Measurements from ENCODE around the gene AMZ1. TPM values are rescaled to one million over a fixed set of nuclear protein-coding genes. Genes with fewer than 3 reads are reported as not detected.
A peak's percentile ranks its signal among the peaks of the same experiment; 100 is the strongest.

The AMZ1 gene, protein sequence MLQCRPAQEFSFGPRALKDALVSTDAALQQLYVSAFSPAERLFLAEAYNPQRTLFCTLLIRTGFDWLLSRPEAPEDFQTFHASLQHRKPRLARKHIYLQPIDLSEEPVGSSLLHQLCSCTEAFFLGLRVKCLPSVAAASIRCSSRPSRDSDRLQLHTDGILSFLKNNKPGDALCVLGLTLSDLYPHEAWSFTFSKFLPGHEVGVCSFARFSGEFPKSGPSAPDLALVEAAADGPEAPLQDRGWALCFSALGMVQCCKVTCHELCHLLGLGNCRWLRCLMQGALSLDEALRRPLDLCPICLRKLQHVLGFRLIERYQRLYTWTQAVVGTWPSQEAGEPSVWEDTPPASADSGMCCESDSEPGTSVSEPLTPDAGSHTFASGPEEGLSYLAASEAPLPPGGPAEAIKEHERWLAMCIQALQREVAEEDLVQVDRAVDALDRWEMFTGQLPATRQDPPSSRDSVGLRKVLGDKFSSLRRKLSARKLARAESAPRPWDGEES
- total RNA-seq (2021): 0.85 to 1.4 TPM (median 1.4 TPM) in 3 replicates
- percentile 18 among the genes with signal in this experiment for Bru-seq, nascent RNA
- long read RNA-seq, experiment 1, partial matches to known transcripts: 0 of 5 reads
- long read RNA-seq, experiment 1, other reads (novel, unspliced or antisense): 4 of 5 reads
- long read RNA-seq, experiment 2, partial matches to known transcripts: 0 of 1 reads
- long read RNA-seq, experiment 2, other reads (novel, unspliced or antisense): 1 of 1 reads
- long read RNA-seq, experiment 3: 0 reads

DNA sequence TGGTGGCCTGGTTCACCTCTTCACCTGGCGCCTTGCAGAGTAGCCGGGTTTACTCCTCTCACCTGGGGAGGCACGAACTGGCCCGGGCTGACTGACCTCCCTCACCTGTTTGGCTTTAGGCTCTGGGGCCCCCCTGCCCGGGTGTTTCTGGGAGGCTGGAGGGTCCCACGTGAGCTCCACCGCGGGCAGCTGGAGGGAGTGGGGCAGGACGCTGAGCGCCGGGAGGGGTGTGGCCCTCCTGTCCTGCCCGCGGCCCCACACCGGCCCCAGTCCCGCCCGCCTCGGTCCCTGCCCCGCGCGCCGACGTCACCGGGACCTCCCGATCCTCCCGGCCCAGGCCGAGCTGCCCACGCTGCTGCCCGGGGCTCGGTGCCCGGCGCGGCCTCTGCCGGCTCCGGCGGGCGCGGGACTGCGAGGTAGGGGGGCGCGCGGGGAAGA, at the start of gene AMZ1:
AMZ1 (plus strand) TSS at position 322 of the 438 bp plus-strand sequence. CDS start 12,250 bp downstream, outside the sequence.
- ATAC-seq (peak; percentile 52), DNase-seq (ENCODE audit: low spot score) (no peak)
- ChIA-PET POLR2A (no interaction called here), CTCF (interaction anchor here (1.0 to 9.3 kb wide), 5 partner anchors 10 to 236 kb away, joined by 3 to 102 read pairs (median 4); no protein-coding TSS in a partner anchor)
- H3K4me3 Mint-ChIP-seq: peak within 1 kb of the TSS; percentile 61
- H3K27me3 Mint-ChIP-seq (ENCODE audit: low read depth): peaks cover 32% of the 10 kb centered on the region
- H3K27ac Mint-ChIP-seq: no peak within 1 kb of the TSS
- TF ChIP-seq, protein P1, sequence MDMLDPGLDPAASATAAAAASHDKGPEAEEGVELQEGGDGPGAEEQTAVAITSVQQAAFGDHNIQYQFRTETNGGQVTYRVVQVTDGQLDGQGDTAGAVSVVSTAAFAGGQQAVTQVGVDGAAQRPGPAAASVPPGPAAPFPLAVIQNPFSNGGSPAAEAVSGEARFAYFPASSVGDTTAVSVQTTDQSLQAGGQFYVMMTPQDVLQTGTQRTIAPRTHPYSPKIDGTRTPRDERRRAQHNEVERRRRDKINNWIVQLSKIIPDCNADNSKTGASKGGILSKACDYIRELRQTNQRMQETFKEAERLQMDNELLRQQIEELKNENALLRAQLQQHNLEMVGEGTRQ (CRISPR knock-in tag; IDR thresholded peaks at IDR 0.05): peak; percentile 28; the same call in 1 of the 2 replicates
- no peak for TF ChIP-seq GABPB1 (CRISPR knock-in tag; IDR thresholded peaks at IDR 0.05)
- TF ChIP-seq, protein P2, sequence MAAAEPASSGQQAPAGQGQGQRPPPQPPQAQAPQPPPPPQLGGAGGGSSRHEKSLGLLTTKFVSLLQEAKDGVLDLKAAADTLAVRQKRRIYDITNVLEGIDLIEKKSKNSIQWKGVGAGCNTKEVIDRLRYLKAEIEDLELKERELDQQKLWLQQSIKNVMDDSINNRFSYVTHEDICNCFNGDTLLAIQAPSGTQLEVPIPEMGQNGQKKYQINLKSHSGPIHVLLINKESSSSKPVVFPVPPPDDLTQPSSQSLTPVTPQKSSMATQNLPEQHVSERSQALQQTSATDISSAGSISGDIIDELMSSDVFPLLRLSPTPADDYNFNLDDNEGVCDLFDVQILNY (CRISPR knock-in tag; IDR thresholded peaks at IDR 0.05): peak; percentile 32; the same call in 1 of the 2 replicates
- no peak for TF ChIP-seq ZNF317 (CRISPR knock-in tag; IDR thresholded peaks at IDR 0.05; ENCODE audit: borderline replicate concordance, low read depth)
- TF ChIP-seq, protein P3, sequence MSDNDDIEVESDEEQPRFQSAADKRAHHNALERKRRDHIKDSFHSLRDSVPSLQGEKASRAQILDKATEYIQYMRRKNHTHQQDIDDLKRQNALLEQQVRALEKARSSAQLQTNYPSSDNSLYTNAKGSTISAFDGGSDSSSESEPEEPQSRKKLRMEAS (CRISPR knock-in tag; IDR thresholded peaks at IDR 0.05): 0 out of 2 replicates have a peak, but pooled peaks have one; percentile 29
- TF ChIP-seq, protein P4, sequence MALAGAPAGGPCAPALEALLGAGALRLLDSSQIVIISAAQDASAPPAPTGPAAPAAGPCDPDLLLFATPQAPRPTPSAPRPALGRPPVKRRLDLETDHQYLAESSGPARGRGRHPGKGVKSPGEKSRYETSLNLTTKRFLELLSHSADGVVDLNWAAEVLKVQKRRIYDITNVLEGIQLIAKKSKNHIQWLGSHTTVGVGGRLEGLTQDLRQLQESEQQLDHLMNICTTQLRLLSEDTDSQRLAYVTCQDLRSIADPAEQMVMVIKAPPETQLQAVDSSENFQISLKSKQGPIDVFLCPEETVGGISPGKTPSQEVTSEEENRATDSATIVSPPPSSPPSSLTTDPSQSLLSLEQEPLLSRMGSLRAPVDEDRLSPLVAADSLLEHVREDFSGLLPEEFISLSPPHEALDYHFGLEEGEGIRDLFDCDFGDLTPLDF (CRISPR knock-in tag; IDR thresholded peaks at IDR 0.05): no peak
- no peak for TF ChIP-seq EMX1 (CRISPR knock-in tag; IDR thresholded peaks at IDR 0.05)
- peaks cover 5% of the 10 kb centered on the region for H3K9me3 Mint-ChIP-seq
- no peaks in the 10 kb centered on the region for H3K36me3 Mint-ChIP-seq
- peaks cover 12% of the 10 kb centered on the region for H3K4me1 Mint-ChIP-seq

DNA sequence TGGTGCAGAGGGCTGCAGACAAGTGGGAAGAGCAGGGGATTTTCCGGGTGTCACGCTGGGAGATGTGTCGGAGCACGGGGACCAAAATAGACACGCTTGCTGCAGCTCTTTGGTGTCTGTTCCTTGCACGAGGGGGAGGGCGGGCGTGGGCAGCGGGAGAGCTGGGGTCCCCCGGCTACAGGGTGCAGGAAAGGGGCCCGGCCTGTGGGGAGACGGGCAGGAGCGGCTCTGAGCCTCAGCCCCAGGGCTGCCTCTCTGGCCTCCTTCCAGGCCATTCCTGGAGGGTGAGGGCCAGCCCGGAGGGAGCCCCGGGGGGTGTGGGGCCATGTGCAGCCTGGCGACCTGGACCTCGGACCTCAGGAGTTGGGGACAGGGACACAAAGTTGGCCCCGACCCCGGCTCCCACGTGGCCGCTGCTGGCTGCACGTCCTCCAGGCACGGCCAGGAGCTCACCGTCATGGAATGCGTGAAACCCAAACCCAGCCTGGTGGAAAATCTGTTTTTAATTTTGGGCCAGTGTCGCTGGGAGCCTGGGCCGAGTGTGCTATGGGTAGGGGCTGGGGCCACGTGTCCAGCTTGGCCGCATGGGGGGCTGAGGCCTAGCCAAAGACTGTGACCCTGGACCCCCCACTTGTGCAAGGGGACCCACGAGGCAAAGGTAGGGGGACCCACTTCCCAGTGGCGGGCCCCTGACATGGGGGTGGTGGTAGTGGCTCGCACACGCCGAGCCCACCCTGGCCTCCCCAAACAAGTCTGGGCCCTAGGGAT, 49.6 kb upstream of the AMZ1 start:
- no peak for DNase-seq (ENCODE audit: low spot score)
- ChIA-PET POLR2A (no interaction called here), CTCF (interaction anchor here (1.0 to 1.5 kb wide), 4 partner anchors 16 to 33 kb away, joined by 3 to 4 read pairs (median 4); no protein-coding TSS in a partner anchor)
- Mint-ChIP-seq H3K36me3 (no peaks in the 10 kb centered on the region), H3K27me3 (ENCODE audit: low read depth) (no peaks in the 10 kb centered on the region), H3K4me3 (no peak overlapping the region), H3K4me1 (peaks cover 25% of the 10 kb centered on the region), H3K9me3 (no peaks in the 10 kb centered on the region), H3K27ac (no peak overlapping the region; the same call in 1 of the 2 replicates)
- TF ChIP-seq ZNF232 (CRISPR knock-in tag; IDR thresholded peaks at IDR 0.05) (no peak), GABPB1 (CRISPR knock-in tag; IDR thresholded peaks at IDR 0.05) (peak; percentile 51; the same call in 1 of the 2 replicates)
- TF ChIP-seq, protein P5, sequence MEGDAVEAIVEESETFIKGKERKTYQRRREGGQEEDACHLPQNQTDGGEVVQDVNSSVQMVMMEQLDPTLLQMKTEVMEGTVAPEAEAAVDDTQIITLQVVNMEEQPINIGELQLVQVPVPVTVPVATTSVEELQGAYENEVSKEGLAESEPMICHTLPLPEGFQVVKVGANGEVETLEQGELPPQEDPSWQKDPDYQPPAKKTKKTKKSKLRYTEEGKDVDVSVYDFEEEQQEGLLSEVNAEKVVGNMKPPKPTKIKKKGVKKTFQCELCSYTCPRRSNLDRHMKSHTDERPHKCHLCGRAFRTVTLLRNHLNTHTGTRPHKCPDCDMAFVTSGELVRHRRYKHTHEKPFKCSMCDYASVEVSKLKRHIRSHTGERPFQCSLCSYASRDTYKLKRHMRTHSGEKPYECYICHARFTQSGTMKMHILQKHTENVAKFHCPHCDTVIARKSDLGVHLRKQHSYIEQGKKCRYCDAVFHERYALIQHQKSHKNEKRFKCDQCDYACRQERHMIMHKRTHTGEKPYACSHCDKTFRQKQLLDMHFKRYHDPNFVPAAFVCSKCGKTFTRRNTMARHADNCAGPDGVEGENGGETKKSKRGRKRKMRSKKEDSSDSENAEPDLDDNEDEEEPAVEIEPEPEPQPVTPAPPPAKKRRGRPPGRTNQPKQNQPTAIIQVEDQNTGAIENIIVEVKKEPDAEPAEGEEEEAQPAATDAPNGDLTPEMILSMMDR (IDR thresholded peaks at IDR 0.05): no peak
- no peak for ATAC-seq

DNA sequence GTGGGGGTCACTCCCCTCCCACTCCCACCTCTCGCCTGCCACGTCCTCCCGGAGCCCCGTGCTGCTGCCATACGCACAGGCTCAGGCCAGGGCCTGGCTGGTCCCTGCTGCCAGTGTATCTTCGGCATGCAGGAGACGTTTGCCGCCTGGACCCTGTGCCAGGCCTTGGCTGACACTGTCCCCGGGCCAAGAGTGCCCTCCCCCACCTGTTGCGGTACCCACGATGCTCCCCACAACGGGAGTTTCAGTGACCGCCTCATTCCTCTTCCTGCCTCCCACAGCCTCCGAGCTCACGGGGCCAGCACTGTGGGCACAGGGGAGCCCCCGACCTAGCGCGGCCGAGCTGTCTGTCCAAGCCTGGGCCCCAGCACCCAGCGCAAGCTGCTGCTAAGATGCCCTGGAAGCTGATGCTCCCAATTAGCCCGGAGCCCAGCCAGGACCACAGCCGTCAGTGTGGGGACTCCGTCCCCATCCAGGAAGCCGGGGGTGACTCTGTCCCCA, 48.8 kb upstream of the AMZ1 start:
- no peak for ATAC-seq
- no peaks in the 10 kb centered on the region for H3K9me3 Mint-ChIP-seq

More for the DNA sequence above, 48.8 kb upstream of the AMZ1 start:
- H3K4me3 Mint-ChIP-seq: no peak overlapping the region
- H3K27me3 Mint-ChIP-seq (ENCODE audit: low read depth): no peaks in the 10 kb centered on the region
- no peaks in the 10 kb centered on the region for H3K36me3 Mint-ChIP-seq
- peak overlapping the region; percentile 68; the same call in 1 of the 2 replicates for H3K27ac Mint-ChIP-seq
- TF ChIP-seq ZNF317 (CRISPR knock-in tag; IDR thresholded peaks at IDR 0.05; ENCODE audit: borderline replicate concordance, low read depth) (no peak), ZBTB21 (CRISPR knock-in tag; IDR thresholded peaks at IDR 0.05; ENCODE audit: borderline replicate concordance) (no peak), JUN (CRISPR knock-in tag; IDR thresholded peaks at IDR 0.05) (no peak), CREM (CRISPR knock-in tag; IDR thresholded peaks at IDR 0.05) (no peak), TCF7 (CRISPR knock-in tag; IDR thresholded peaks at IDR 0.05; ENCODE audit: low read depth) (no peak), ZNF138 (CRISPR knock-in tag; conservative IDR thresholded peaks at IDR 0.05) (no peak), GTF2I (CRISPR knock-in tag; conservative IDR thresholded peaks at IDR 0.05) (no peak), SMAD3 (CRISPR knock-in tag; IDR thresholded peaks at IDR 0.05; ENCODE audit: borderline replicate concordance) (no peak), ZNF416 (CRISPR knock-in tag; IDR thresholded peaks at IDR 0.05) (no peak), NR3C1 (CRISPR knock-in tag; conservative IDR thresholded peaks at IDR 0.05; ENCODE audit: low read depth) (no peak)
- TF ChIP-seq, protein P5 (IDR thresholded peaks at IDR 0.05): no peak
- DNase-seq (ENCODE audit: low spot score): no peak
- H3K4me1 Mint-ChIP-seq: peaks cover 26% of the 10 kb centered on the region
- ChIA-PET CTCF (interaction anchor here (1.0 to 1.5 kb wide), 5 partner anchors 27 to 139 kb away, joined by 3 to 4 read pairs (median 3); partner anchors contain the start of gene BRAT1), POLR2A (no interaction called here)
